ENCODE results near the gene HCFC1.
A peak's percentile ranks its signal among the peaks of the same experiment; 100 is the strongest.
"Not testable (repeated sequence)": the region's sequence is repeated elsewhere in the genome, so short reads cannot be mapped to it uniquely, and the experiment has no call there.

Gene HCFC1

GRCh38 chrX:154008521-154008920 is 36.9 kb upstream of the HCFC1 start:
- DNase-seq (ENCODE audit: low spot score): no peak

- DNase-seq (ENCODE audit: low spot score): no peak
Observed at GRCh38 chrX:154006947-154007346, 35.3 kb upstream of the HCFC1 start.

GRCh38 chrX:154004315-154004714 is 32.7 kb upstream of the HCFC1 start:
- DNase-seq (ENCODE audit: low spot score): no peak

- peak; percentile 82 for DNase-seq (ENCODE audit: low spot score)
Observed at GRCh38 chrX:154002215-154002719, 30.6 kb upstream of the HCFC1 start.

- no peak for DNase-seq (ENCODE audit: low spot score)
Observed at GRCh38 chrX:154000051-154000450, 28.4 kb upstream of the HCFC1 start.

- DNase-seq (ENCODE audit: low spot score): no peak
Observed at GRCh38 chrX:153999359-154000037, 27.9 kb upstream of the HCFC1 start.

GRCh38 chrX:153995504-153995903 is 23.9 kb upstream of the HCFC1 start:
- DNase-seq (ENCODE audit: low spot score): no peak

- not testable (repeated sequence) for DNase-seq (ENCODE audit: low spot score)
Observed at GRCh38 chrX:153994398-153994797, 22.8 kb upstream of the HCFC1 start.

GRCh38 chrX:153993978-153994377 is 22.4 kb upstream of the HCFC1 start:
- no peak for DNase-seq (ENCODE audit: low spot score)

- no peak for DNase-seq (ENCODE audit: low spot score)
Observed at GRCh38 chrX:153993079-153993478, 21.5 kb upstream of the HCFC1 start.

- no peak for DNase-seq (ENCODE audit: low spot score)
Observed at GRCh38 chrX:153992180-153992579, 20.6 kb upstream of the HCFC1 start.

- DNase-seq (ENCODE audit: low spot score): no peak
Observed at GRCh38 chrX:153991013-153991580, 19.5 kb upstream of the HCFC1 start.

GRCh38 chrX:153989973-153990655 is 18.5 kb upstream of the HCFC1 start:
- no peak for DNase-seq (ENCODE audit: low spot score)

GRCh38 chrX:153988493-153988892 is 16.9 kb upstream of the HCFC1 start:
- no peak for DNase-seq (ENCODE audit: low spot score)

- DNase-seq (ENCODE audit: low spot score): no peak
Observed at GRCh38 chrX:153984351-153985178, 12.9 kb upstream of the HCFC1 start.

- DNase-seq (ENCODE audit: low spot score): no peak
Observed at GRCh38 chrX:153983321-153983801, 11.7 kb upstream of the HCFC1 start.

- DNase-seq (ENCODE audit: low spot score): no peak
Observed at GRCh38 chrX:153981771-153982533, 10.3 kb upstream of the HCFC1 start.

- no peak for DNase-seq (ENCODE audit: low spot score)
Observed at GRCh38 chrX:153981231-153981630, 9.6 kb upstream of the HCFC1 start.

GRCh38 chrX:153980394-153980793 is 8.8 kb upstream of the HCFC1 start:
- DNase-seq (ENCODE audit: low spot score): not testable (repeated sequence)

GRCh38 chrX:153974726-153975286 is 3.2 kb upstream of the HCFC1 start:
- no peak for DNase-seq (ENCODE audit: low spot score)
